Stomach (tissue), 9 donors: Measurements from ENCODE around the gene PIEZO2. TPM values are rescaled to one million over a fixed set of nuclear protein-coding genes. Genes with fewer than 3 reads are reported as not detected.

Experiments
- DNase-seq, 2 donors: peaks; one replicate each; pipeline versions ENCODE4 v3.0.0 to v3.0.0-alpha.2; 2013 to 2019
- H3K27ac ChIP-seq, 5 donors: fragments of 200-600 bp in 4 of 5; sonication (generic) in 4 of 5; one replicate each; pipeline ENCODE4 v1.5.1; 2013 to 2019; ENCODE audit warnings: mild to moderate bottlenecking in 1 of 5, moderate library complexity in 1 of 5
- H3K27me3 ChIP-seq, 3 donors: fragments of 200-600 bp; sonication (generic); one replicate each; pipeline ENCODE4 v1.5.1; 2017 to 2019; ENCODE audit warnings: mixed run types in 1 of 3
- H3K36me3 ChIP-seq, 4 donors: fragments of 200-600 bp; sonication (generic); 1 replicate in 3 of 4; 2 replicates in 1 of 4; pipeline ENCODE4 v1.5.1; 2016 to 2019
- H3K4me1 ChIP-seq, 4 donors: fragments of 200-600 bp; sonication (generic); one replicate each; pipeline ENCODE4 v1.5.1; 2016 to 2019
- H3K4me3 ChIP-seq, 4 donors: fragments of 200-600 bp; sonication (generic) in 3 of 4; one replicate each; pipeline ENCODE4 v1.5.1; 2016 to 2019; ENCODE audit warnings: mild to moderate bottlenecking in 1 of 4
- H3K9me3 ChIP-seq, 4 donors: fragments of 200-600 bp; sonication (generic); one replicate each; pipeline ENCODE4 v1.5.1; 2016 to 2019
- CTCF ChIP-seq, 7 experiments: fragments of 450-650 bp in 4 of 7; fragments of 200-600 bp in 3 of 7; sonication (generic) in 3 of 7; IDR thresholded peaks; one replicate each; pipeline ENCODE4 v1.5.1; 2016 to 2019; ENCODE audit warnings: antibody characterized with exemption in 7 of 7, control low read depth in 2 of 7, mild to moderate bottlenecking in 1 of 7
- EP300 ChIP-seq: sonication (generic); formaldehyde crosslinking; IDR thresholded peaks from one replicate; pipeline ENCODE4 v1.6.1; 2017; ENCODE audit warnings: antibody characterized with exemption
- POLR2A ChIP-seq, 4 donors: fragments of 450-650 bp; IDR thresholded peaks; one replicate each; pipeline ENCODE4 v1.6.1; 2016; ENCODE audit warnings: antibody characterized with exemption in 4 of 4, control low read depth in 2 of 4, mild to moderate bottlenecking in 1 of 4, moderate library complexity in 1 of 4
- POLR2AphosphoS5 ChIP-seq, 3 donors: sonication (generic); formaldehyde crosslinking; IDR thresholded peaks; one replicate each; pipeline ENCODE4 v1.6.1; 2016; ENCODE audit warnings: antibody characterized with exemption in 3 of 3
- WGBS, 5 donors: extraction: QIAGEN DNeasy Blood & Tissue Kit in 3 of 5; methylation state at CpG; one replicate each; pipeline versions ENCODE4 v1.1.5 to v1.1.7; 2013 to 2018; 5-methylcytosine and 5-hydroxymethylcytosine counted together
- intact Hi-C: fragments of 100-400 bp; cut with DNase I; formaldehyde crosslinking; loops from one replicate; pipeline ENCODE4 v1.15.1; 2023; ENCODE audit warnings: low total_unique reads
- polyA plus RNA-seq, 3 donors: library from polyadenylated mRNA; stranded (reverse); fragments of 200-250 nt; gene quantifications; one replicate each; pipeline ENCODE4 v1.2.3, GENCODE V29; 2013
- total RNA-seq, 5 donors: library from RNA; depleted of rRNA; stranded (reverse); fragments of >200 nt; gene quantifications; one replicate each; pipeline versions ENCODE4 v1.1.0 to v1.2.3, GENCODE V29; 2014 to 2016
- donor health status: healthy with polysubstance abuse.
- donor health status: Bipolar disorder and iron deficiency.
- donor health status: healthy.

Gene PIEZO2
- total and polyA plus RNA-seq, 8 donors = 0.30 to 45.3 (median 2.5) TPM

GRCh38 chr18:10900435-10900834 is 248.9 kb downstream of the PIEZO2 start:
- Histone ChIP-seq H3K4me3 (no peak overlapping the region), H3K27ac (no peak overlapping the region), H3K36me3 (no peaks in the 10 kb centered on the region), H3K9me3 (no peaks in the 10 kb centered on the region), H3K27me3 (no peaks in the 10 kb centered on the region), H3K4me1 (peaks cover 0 to 5% (median 0%) of the 10 kb centered on the region in 4 donors)
- no peak for DNase-seq
- TF ChIP-seq EP300 (no peak), CTCF (IDR thresholded peaks at IDR 0.05) (no peak), POLR2A (IDR thresholded peaks at IDR 0.05) (no peak), POLR2AphosphoS5 (IDR thresholded peaks at IDR 0.05) (no peak)
- intact Hi-C loops = no loop called here
- 45 to 69% (median 59%) methylated on average over 4 of the region's 4 CpGs for WGBS, 5 donors

GRCh38 chr18:10899481-10899880 is 249.9 kb downstream of the PIEZO2 start:
- no peaks in the 10 kb centered on the region for H3K36me3 ChIP-seq
- DNase-seq = no peak

GRCh38 chr18:10898417-10898974 is 250.9 kb downstream of the PIEZO2 start:
- DNase-seq = no peak
- Histone ChIP-seq H3K4me3 (no peak overlapping the region), H3K27me3 (peaks cover 0 to 8% (median 0%) of the 10 kb centered on the region in 3 donors), H3K36me3 (no peaks in the 10 kb centered on the region), H3K4me1 (no peaks in the 10 kb centered on the region), H3K9me3 (no peaks in the 10 kb centered on the region), H3K27ac (no peak overlapping the region)
- intact Hi-C loops = no loop called here
- WGBS, 5 donors = 65 to 77% (median 67%) methylated on average over 4 of the region's 4 CpGs
- no peak for TF ChIP-seq EP300
- TF ChIP-seq CTCF (IDR thresholded peaks at IDR 0.05) = no peak
- TF ChIP-seq POLR2AphosphoS5 (IDR thresholded peaks at IDR 0.05) = no peak
- no peak for TF ChIP-seq POLR2A (IDR thresholded peaks at IDR 0.05)

More at GRCh38 chr18:10899481-10899880, 249.9 kb downstream of the PIEZO2 start:
- Histone ChIP-seq H3K27ac (no peak overlapping the region), H3K27me3 (peaks cover 0 to 6% (median 0%) of the 10 kb centered on the region in 3 donors), H3K9me3 (no peaks in the 10 kb centered on the region), H3K4me3 (no peak overlapping the region), H3K4me1 (peaks cover 0 to 1% (median 0%) of the 10 kb centered on the region in 4 donors)
- WGBS, 5 donors = 58 to 74% (median 61%) methylated on average over 1 of the region's 1 CpG
- TF ChIP-seq CTCF (IDR thresholded peaks at IDR 0.05) (no peak), POLR2A (IDR thresholded peaks at IDR 0.05) (no peak), POLR2AphosphoS5 (IDR thresholded peaks at IDR 0.05) (no peak), EP300 (no peak)
- intact Hi-C loops = no loop called here

- no peak for TF ChIP-seq EP300
- TF ChIP-seq POLR2A (IDR thresholded peaks at IDR 0.05) = no peak
- no peak for TF ChIP-seq CTCF (IDR thresholded peaks at IDR 0.05)
- TF ChIP-seq POLR2AphosphoS5 (IDR thresholded peaks at IDR 0.05) = no peak
- intact Hi-C loops = no loop called here
- 80 to 83% (median 82%) methylated on average over 3 of the region's 3 CpGs for WGBS, 5 donors
- Histone ChIP-seq H3K27ac (no peak overlapping the region), H3K27me3 (peaks cover 0 to 8% (median 0%) of the 10 kb centered on the region in 3 donors), H3K9me3 (no peaks in the 10 kb centered on the region), H3K36me3 (no peaks in the 10 kb centered on the region), H3K4me3 (no peak overlapping the region), H3K4me1 (no peaks in the 10 kb centered on the region)
- no peak for DNase-seq
Observed at GRCh38 chr18:10896851-10897250, 252.5 kb downstream of the PIEZO2 start.
